Activated CD4-positive, alpha-beta memory T cell treated with anti-CD3 and anti-CD28 coated beads, Interleukin-2, amount 10 ng/mL, durations not matched to agents 7 days and 5 days (primary cell): ENCODE measurements around the gene ARHGAP10. TPM values are rescaled to one million over a fixed set of nuclear protein-coding genes. Genes with fewer than 3 reads are reported as not detected.
"Not testable (repeated sequence)": the region's sequence is repeated elsewhere in the genome, so short reads cannot be mapped to it uniquely, and the experiment has no call there.

ENCODE experiments used
- CTCF ChIA-PET: fragments of 350-600 bp; sonication (Branson Sonifier 250); formaldehyde crosslinking; loops from one replicate; lab custom pipeline; 2021; ENCODE audit warnings: antibody characterized with exemption, inconsistent platforms; lab: Charles Lee
- POLR2A ChIA-PET: fragments of 350-600 bp; sonication (Branson Sonifier 250); formaldehyde crosslinking; loops from one replicate; lab custom pipeline; 2021; ENCODE audit warnings: antibody characterized with exemption; lab: Charles Lee
- DNase-seq: peaks from one replicate; pipeline ENCODE4 v3.0.0-alpha.2; 2020
- H3K27ac Mint-ChIP-seq: one replicate; pipeline ENCODE4 v1.8.0; 2021; ENCODE audit warnings: mild to moderate bottlenecking, mixed read lengths
- H3K27me3 Mint-ChIP-seq: one replicate; pipeline ENCODE4 v1.8.0; 2021; ENCODE audit warnings: mixed read lengths
- H3K36me3 Mint-ChIP-seq: one replicate; pipeline ENCODE4 v1.8.0; 2021; ENCODE audit warnings: low read depth, mixed read lengths
- H3K4me1 Mint-ChIP-seq: one replicate; pipeline ENCODE4 v1.8.0; 2021; ENCODE audit warnings: mixed read lengths
- H3K4me3 Mint-ChIP-seq: one replicate; pipeline ENCODE4 v1.8.0; 2021; ENCODE audit warnings: mild to moderate bottlenecking, mixed read lengths
- H3K9me3 Mint-ChIP-seq: one replicate; pipeline ENCODE4 v1.8.0; 2021; ENCODE audit warnings: mixed read lengths
- total RNA-seq, 2 experiments: library from RNA; stranded (reverse); gene quantifications; one replicate each; pipeline ENCODE4 v1.2.3, GENCODE V29; 2021

ARHGAP10 gene
- total RNA-seq, 2 experiments from 2014 or later = 19.7 to 22.2 TPM

DNA sequence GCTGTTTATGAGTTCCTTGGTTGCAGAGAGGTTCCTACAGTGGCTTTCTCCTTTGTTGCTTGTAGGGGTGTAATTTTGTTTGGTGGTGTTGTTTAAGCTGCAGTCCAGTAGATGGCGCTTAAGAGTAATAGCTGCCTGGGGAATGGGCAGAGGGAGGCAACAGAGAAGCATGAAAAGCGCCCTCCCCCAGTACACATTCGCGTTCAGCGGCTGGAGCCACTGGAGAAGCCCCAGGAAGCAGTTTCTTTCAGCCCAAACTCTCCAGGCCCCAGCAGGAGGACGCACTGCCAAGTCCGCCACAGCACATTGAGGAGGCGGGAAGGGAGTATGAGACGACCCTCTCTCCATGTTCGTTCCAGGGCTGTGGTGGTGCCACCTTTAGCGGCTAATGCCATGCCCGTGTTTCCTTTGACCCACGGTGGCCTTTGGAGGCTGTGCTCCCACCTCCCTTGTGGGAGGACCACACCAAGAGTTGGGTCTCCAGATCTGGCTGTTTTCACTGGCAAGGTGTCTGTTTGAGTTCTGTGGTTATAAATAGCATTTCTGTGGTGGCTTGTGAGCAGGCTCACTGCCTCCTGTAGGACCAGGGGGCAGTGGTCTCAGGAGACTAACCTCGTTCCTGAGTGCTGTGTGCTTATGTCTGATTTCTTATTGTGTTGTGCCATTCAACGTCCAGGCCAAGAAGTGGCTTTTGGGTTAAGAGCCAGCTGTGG is 252.3 kb downstream of the ARHGAP10 start:
- ChIA-PET CTCF (interaction anchor here (0.6 to 2.1 kb wide), 9 partner anchors 10 to 392 kb away, joined by 3 to 10 read pairs (median 3); no protein-coding TSS in a partner anchor), POLR2A (no interaction called here)
- no peaks in the 10 kb centered on the region for H3K9me3 Mint-ChIP-seq
- peaks cover 12% of the 10 kb centered on the region for H3K36me3 Mint-ChIP-seq
- H3K4me3 Mint-ChIP-seq = no peak overlapping the region
- peaks cover 28% of the 10 kb centered on the region for H3K4me1 Mint-ChIP-seq
- no peak overlapping the region for H3K27ac Mint-ChIP-seq
- no peaks in the 10 kb centered on the region for H3K27me3 Mint-ChIP-seq
- DNase-seq = peak; percentile 27

DNA sequence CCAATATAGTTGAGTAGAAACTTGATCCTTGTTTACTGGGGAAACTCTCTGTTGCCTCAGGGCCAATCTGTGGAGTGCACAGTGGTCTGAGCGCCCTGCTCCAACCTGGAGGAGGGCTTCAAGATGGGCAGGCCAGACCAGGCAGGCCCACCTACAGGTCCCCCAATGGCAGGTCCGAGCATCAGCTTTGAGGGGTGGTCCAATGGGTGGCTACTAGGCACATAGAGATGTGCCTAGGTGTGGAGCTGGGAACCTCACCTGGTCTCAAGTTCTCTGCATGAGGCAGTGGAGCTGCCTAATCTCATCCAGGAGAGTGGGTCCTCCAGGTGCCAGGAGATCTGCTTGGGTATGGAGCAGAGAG is 252.9 kb downstream of the ARHGAP10 start:
- no peaks in the 10 kb centered on the region for H3K9me3 Mint-ChIP-seq
- no peak for DNase-seq
- no peaks in the 10 kb centered on the region for H3K27me3 Mint-ChIP-seq
- H3K36me3 Mint-ChIP-seq = peaks cover 10% of the 10 kb centered on the region
- H3K4me3 Mint-ChIP-seq = no peak overlapping the region
- peaks cover 25% of the 10 kb centered on the region for H3K4me1 Mint-ChIP-seq
- ChIA-PET POLR2A (no interaction called here), CTCF (interaction anchor here (1.2 to 1.3 kb wide), 2 partner anchors 12 to 56 kb away, joined by 3 read pairs; no protein-coding TSS in a partner anchor)
- H3K27ac Mint-ChIP-seq = no peak overlapping the region

DNA sequence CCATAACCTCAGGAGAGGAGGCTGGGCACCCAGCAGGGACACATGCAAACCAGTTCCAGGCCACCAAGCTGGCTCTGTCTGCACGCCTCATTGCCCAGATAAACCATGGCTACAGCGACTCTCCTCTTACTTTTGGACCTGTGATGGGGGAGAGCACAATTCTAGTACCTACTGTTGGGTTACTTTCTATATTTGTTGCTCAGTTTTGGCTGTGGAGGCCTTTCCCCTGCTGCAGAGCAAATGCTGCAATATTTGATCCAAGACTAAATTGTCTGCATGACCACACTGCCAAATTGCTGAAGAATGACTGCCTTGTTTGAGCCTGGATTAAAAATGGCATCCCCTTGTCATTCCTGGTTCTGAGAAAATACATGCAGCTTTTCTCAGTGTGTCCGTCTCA is 253.5 kb downstream of the ARHGAP10 start:
- POLR2A ChIA-PET = no interaction called here
- no peak overlapping the region for H3K27ac Mint-ChIP-seq
- H3K27me3 Mint-ChIP-seq = no peaks in the 10 kb centered on the region
- CTCF ChIA-PET = interaction anchor here (1.2 kb wide), 1 partner anchor 57 kb away, joined by 3 read pairs; no protein-coding TSS in a partner anchor
- H3K4me1 Mint-ChIP-seq = peaks cover 19% of the 10 kb centered on the region
- no peaks in the 10 kb centered on the region for H3K9me3 Mint-ChIP-seq
- H3K4me3 Mint-ChIP-seq = no peak overlapping the region
- DNase-seq = no peak
- peaks cover 6% of the 10 kb centered on the region for H3K36me3 Mint-ChIP-seq

DNA sequence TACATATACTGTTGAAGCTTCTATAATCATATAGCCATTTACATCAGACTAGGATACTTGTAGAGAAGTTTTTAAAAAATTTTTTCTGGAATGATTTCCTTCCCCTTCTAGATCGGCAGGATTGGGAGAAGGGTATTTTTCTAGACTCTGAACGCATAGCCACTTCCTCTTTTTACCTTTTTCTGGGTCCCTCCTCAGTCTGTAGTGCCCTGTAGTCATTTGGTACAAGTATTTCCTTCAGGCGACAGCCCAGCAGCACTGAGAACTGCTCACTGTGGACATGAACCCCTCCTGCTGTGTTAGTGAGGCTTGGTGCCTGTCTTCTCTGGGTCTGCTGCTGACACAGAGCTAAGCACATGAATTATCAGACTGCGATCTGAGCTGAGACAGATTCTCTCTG is 255.4 kb downstream of the ARHGAP10 start:
- H3K36me3 Mint-ChIP-seq = no peaks in the 10 kb centered on the region
- ChIA-PET POLR2A (no interaction called here), CTCF (interaction anchor here (1.4 kb wide), 1 partner anchor 10 kb away, joined by 3 read pairs; no protein-coding TSS in a partner anchor)
- H3K27me3 Mint-ChIP-seq = no peaks in the 10 kb centered on the region
- H3K9me3 Mint-ChIP-seq = no peaks in the 10 kb centered on the region
- no peak for DNase-seq
- no peak overlapping the region for H3K4me3 Mint-ChIP-seq
- no peak overlapping the region for H3K27ac Mint-ChIP-seq
- H3K4me1 Mint-ChIP-seq = peaks cover 3% of the 10 kb centered on the region

DNA sequence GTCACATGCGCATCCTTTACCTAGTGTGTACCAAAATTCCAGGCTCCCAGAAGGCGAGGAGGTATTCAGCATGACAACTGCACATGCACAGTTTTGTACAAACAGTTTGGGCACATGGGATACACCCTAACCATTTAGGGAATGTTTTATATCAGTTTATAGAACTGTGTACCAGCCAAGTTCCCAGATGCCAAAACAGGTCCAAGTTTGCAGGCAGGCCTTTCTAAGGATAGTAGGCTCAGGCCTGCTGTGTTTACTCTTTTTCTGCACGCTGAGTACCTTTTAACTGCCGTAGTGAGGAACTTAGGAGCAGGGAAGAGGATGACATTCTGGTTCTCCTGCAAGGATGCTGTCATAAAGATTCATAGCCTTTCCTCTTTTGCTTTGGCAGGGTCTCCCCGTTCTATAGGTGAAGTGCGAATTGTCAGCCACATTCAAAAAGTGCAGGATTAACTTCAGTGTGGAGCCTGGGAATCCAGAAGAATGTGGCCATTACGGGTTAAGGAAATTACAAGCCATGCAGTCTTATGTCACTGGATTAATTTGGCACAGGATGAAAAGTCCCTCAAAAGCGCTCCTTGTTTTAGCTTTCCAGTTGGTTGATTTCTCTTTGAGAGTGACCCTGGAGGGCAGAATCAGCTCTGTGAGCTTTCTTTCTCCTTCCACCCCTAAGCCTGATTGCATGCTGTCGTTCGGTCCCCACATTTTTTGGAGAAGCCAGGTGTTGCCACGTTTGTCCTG is 259.8 kb downstream of the ARHGAP10 start:
- no peak overlapping the region for H3K27ac Mint-ChIP-seq
- no peak overlapping the region for H3K4me3 Mint-ChIP-seq
- H3K4me1 Mint-ChIP-seq = no peaks in the 10 kb centered on the region
- ChIA-PET POLR2A (no interaction called here), CTCF (no interaction called here)
- H3K9me3 Mint-ChIP-seq = no peaks in the 10 kb centered on the region
- no peaks in the 10 kb centered on the region for H3K27me3 Mint-ChIP-seq
- DNase-seq = no peak
- H3K36me3 Mint-ChIP-seq = no peaks in the 10 kb centered on the region

DNA sequence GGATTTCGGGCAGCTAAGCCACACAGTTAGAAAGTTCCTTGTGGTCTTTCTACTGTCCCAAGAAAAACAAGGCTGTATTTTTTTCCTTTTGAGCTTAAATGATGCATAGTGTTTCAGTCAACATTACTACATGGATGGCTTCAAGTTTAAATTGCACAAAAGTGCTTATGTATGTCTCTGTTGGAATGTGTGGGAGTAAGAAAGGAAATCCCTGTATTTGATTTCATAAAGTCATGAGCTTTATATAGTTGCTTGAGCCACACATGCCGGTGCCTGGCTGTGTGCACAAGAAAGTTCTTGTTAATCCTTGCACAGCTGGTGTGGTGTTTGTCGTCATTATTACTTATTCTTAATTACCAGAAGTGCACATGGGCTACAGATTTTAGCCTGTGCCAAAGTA is 262.2 kb downstream of the ARHGAP10 start:
- Mint-ChIP-seq H3K27me3 (no peaks in the 10 kb centered on the region), H3K36me3 (no peaks in the 10 kb centered on the region), H3K4me1 (no peaks in the 10 kb centered on the region), H3K4me3 (no peak overlapping the region), H3K27ac (no peak overlapping the region), H3K9me3 (peaks cover 2% of the 10 kb centered on the region)
- no peak for DNase-seq
- ChIA-PET POLR2A (no interaction called here), CTCF (interaction anchor here (1.2 kb wide), 1 partner anchor 10 kb away, joined by 5 read pairs; no protein-coding TSS in a partner anchor)

DNA sequence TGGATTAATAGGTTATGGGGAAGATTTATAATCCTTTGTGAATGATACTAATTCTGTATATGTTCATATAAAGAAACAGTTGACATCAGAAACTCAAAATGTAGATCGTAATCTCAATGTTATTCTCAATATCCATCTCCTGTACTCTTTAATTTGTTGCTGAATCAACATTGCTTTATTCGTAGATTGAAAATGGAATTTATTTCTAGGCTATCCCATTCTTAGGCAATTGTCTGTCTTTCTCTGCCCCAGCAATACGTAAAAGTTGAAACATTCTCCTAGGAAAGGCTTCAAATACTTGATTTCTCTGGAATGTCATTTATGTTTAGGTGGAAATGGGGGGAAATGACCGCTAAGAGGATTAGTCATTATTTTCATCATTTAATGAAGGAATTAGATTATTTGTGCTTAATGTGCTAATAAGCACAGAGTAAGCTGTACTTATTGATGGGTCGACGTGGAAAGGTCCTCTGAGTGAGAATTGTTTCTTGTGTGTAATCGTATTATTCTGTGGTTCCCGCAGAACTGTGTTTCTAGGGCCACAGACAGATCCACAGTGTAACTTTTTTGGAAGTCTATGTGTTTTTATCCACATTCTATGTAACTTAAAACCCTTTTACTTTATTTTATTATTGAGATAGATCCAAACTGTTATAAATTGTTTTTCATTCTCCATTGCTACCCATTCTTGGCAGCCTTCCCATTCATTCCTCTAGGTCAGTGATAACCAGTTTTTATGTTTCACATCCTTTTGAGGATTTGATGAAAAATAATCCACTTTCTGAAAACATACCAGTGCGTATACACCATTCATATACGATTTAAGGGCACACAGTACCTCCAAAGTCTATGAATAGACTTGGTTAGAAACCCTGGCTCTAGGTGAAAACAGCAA is 262.9 kb downstream of the ARHGAP10 start:
- Mint-ChIP-seq H3K27me3 (no peaks in the 10 kb centered on the region), H3K4me1 (no peaks in the 10 kb centered on the region), H3K27ac (no peak overlapping the region), H3K4me3 (no peak overlapping the region), H3K9me3 (peaks cover 6% of the 10 kb centered on the region), H3K36me3 (peaks cover 3% of the 10 kb centered on the region)
- no peak for DNase-seq
- ChIA-PET POLR2A (no interaction called here), CTCF (interaction anchor here (1.2 kb wide), 1 partner anchor 11 kb away, joined by 5 read pairs; no protein-coding TSS in a partner anchor)

DNA sequence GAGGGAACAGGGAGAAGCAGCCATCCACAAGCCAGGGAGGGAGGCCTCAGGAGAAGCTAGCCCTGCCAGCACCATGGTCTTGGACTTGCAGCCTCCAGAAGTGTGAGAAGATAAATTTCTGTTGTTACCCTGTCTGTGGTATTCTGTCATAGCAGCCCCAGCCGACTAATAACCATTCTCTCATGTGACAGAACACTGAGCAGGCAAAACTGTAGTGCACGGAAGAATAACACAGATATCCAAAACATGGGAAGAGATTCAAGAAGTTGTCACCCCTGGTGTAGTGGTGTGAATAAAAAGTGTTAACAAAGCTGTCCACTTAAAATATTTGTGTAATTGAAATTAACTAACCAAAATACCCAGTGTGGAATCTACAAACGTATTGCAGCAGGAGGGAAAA is 265.0 kb downstream of the ARHGAP10 start:
- H3K27me3 Mint-ChIP-seq = no peaks in the 10 kb centered on the region
- CTCF ChIA-PET = no interaction called here
- H3K36me3 Mint-ChIP-seq = peaks cover 3% of the 10 kb centered on the region
- H3K9me3 Mint-ChIP-seq = peaks cover 6% of the 10 kb centered on the region
- DNase-seq = no peak
- no peak overlapping the region for H3K4me3 Mint-ChIP-seq
- H3K4me1 Mint-ChIP-seq = no peaks in the 10 kb centered on the region
- POLR2A ChIA-PET = no interaction called here
- H3K27ac Mint-ChIP-seq = no peak overlapping the region

DNA sequence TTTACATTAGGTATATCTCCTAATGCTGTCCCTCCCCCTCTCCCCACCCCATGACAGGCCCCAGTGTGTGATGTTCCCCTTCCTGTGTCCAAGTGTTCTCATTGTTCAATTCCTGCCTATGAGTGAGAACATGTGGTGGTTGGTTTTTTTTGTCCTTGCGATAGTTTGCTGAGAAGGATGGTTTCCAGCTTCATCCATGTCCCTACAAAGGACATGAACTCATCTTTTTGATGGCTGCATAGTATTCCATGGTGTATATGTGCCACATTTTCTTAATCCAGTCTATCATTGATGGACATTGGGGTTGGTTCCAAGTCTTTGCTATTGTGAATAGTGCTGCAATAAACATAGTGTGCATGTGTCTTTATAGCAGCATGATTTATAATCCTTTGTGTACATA is 268.1 kb downstream of the ARHGAP10 start:
- POLR2A ChIA-PET, H3K27me3 Mint-ChIP-seq, H3K9me3 Mint-ChIP-seq, H3K27ac Mint-ChIP-seq, DNase-seq, H3K4me3 Mint-ChIP-seq: not testable (repeated sequence)
- CTCF ChIA-PET = interaction anchor here (1.0 kb wide), 1 partner anchor 16 kb away, joined by 3 read pairs; no protein-coding TSS in a partner anchor
- Mint-ChIP-seq H3K4me1 (peaks cover 15% of the 10 kb centered on the region), H3K36me3 (peaks cover 10% of the 10 kb centered on the region)

DNA sequence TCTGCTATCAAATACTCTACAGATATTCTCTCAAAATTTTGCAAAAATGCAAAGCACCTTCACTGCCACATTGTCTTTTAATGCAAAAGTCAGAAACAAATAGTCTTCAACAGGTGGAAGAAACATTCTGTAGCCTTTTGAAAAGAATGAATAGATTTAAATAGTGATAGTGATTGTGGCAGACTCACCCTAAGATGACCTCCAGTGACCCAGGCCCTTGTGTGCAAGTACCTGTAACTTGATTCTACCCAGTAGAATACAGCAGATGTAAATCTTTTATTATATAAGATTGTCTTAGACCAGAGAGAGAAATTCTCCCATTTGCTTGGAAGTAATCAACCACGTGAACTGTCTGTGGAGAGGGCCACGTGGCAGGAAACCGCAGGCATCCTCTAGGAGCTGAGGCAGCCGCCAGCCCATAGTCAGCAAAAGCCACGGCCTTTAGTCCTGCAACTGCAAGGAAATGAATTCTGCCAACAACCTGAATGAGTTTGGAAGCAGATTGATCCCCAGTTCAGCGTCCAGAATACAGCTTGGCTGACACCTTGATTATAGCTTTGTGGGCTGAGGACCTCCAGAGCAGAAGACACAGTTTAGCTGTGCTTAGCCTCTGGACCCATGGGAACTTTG is 272.5 kb downstream of the ARHGAP10 start:
- H3K27me3 Mint-ChIP-seq = no peaks in the 10 kb centered on the region
- CTCF ChIA-PET = no interaction called here
- no peak overlapping the region for H3K4me3 Mint-ChIP-seq
- peaks cover 6% of the 10 kb centered on the region for H3K9me3 Mint-ChIP-seq
- no peak for DNase-seq
- no peak overlapping the region for H3K27ac Mint-ChIP-seq
- peaks cover 10% of the 10 kb centered on the region for H3K36me3 Mint-ChIP-seq
- POLR2A ChIA-PET = no interaction called here
- peaks cover 21% of the 10 kb centered on the region for H3K4me1 Mint-ChIP-seq

DNA sequence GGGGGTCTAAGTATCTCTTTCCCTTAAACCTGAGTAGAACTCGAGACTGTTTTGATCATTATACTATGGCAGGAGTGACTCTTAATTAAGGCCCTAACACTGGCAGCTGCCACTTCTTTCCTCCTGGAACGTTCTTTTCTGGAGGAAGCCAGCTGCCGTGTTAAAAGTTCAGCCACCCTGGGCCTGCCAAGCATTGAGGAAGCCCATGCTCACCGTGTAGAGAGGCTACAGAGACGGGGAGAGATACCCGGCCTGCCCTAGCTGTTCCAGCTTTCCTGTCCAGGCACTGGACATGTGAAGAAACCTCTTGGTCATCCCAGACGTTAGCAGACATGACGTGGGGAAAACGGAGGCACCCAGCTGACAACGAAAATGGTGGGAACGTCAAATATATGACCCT is 274.1 kb downstream of the ARHGAP10 start:
- Mint-ChIP-seq H3K27me3 (no peaks in the 10 kb centered on the region), H3K4me3 (no peak overlapping the region), H3K9me3 (peaks cover 4% of the 10 kb centered on the region), H3K4me1 (peaks cover 21% of the 10 kb centered on the region), H3K27ac (no peak overlapping the region), H3K36me3 (peaks cover 7% of the 10 kb centered on the region)
- DNase-seq = no peak
- ChIA-PET POLR2A (no interaction called here), CTCF (no interaction called here)

DNA sequence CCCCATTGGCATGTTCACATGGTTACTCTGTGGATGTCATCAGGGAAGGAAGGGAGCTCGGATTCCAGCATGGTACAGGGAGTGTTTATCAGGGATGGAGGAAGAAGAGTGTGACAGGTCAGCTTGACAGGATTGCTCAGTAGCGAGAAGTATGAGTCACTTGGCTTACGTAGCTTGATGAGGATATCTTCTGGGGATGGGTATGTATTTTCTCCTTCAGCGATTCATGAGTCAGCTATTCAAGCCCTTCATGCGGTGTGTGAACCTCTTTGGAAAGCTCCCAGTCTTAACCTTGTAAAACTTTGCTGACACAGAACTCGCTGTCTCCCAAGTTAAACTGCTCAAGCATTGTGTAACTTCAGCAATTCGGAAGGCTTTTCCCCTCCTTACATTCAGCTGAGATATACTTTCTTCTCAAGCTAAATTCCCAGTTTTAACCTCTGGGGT is 275.4 kb downstream of the ARHGAP10 start:
- ChIA-PET CTCF (interaction anchor here (1.0 kb wide), 1 partner anchor 17 kb away, joined by 3 read pairs; no protein-coding TSS in a partner anchor), POLR2A (no interaction called here)
- Mint-ChIP-seq H3K27me3 (no peaks in the 10 kb centered on the region), H3K27ac (no peak overlapping the region), H3K4me1 (peaks cover 21% of the 10 kb centered on the region), H3K36me3 (peaks cover 7% of the 10 kb centered on the region), H3K9me3 (peaks cover 4% of the 10 kb centered on the region), H3K4me3 (no peak overlapping the region)
- no peak for DNase-seq
